ENCODE results near the gene GTF2H4.
"Not testable (repeated sequence)": the region's sequence is repeated elsewhere in the genome, so short reads cannot be mapped to it uniquely, and the experiment has no call there.

GTF2H4 gene

DNA sequence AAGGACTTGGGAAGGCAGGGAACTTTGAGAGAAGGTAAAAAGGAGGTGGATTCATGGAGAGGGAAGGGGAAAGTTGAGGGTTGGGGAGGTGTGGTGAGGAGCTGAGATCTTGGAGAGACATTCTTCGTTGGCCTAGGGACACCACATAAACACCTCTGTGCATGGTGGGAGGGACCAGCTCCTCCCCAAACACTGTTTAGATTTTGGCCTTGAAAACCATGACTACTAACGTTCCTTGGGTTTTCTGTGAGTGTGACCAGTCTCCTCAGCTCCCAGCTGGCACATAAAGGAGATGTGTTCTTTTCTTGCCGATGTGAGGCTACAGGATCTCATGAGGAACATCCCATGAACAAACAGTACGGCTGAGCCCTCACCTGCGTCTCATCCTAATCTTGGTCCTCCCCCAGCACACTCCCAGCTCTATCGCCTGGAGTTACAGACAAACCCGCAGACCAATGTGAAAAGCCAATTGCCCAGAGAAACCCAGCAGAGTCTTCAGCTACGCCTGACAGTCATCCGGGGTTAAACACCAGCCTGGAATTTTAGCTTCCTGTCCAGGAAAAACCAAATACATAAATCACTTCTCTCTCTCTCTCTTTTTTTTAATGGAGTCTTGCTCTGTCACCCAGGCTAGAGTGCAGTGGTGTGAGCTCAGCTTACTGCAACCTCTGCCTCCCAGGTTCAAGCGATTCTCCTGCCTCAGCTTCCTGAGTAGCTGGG, 45.7 kb upstream of the GTF2H4 start:
- Histone ChIP-seq H2AFZ (ENCODE audit: low read depth, low read length, severe bottlenecking) (no peak overlapping the region), H3K36me3 (ENCODE audit: low read length) (no peaks in the 10 kb centered on the region), H3K9me3 (ENCODE audit: insufficient read depth, low read length) (peaks cover 8% of the 10 kb centered on the region; the same call in 1 of the 2 replicates), H3K79me2 (ENCODE audit: insufficient read depth, low read length) (no peaks in the 10 kb centered on the region), H3K4me3 (ENCODE audit: insufficient read depth, low read length, poor library complexity, severe bottlenecking) (no peak overlapping the region), H3F3A (ENCODE audit: insufficient read depth) (no peaks in the 10 kb centered on the region), H3K27ac (ENCODE audit: low read depth, low read length) (no peak overlapping the region), H3K27me3 (ENCODE audit: low read length) (no peaks in the 10 kb centered on the region), H3K9ac (ENCODE audit: low read length) (no peak overlapping the region), H3K4me2 (ENCODE audit: low read depth, low read length, poor library complexity, severe bottlenecking) (no peak overlapping the region), H4K20me1 (ENCODE audit: low read depth, low read length) (no peaks in the 10 kb centered on the region), H3K9me2 (replicated peaks; ENCODE audit: insufficient read depth, low read length) (no peaks in the 10 kb centered on the region)
- TF ChIP-seq CTCF (IDR thresholded peaks at IDR 0.05; ENCODE audit: insufficient read depth, low read length, poor library complexity, severe bottlenecking): no peak
- TF ChIP-seq EZH2phosphoT487 (conservative IDR thresholded peaks at IDR 0.05; ENCODE audit: low read length): no peak

GRCh38 chr6:30864325-30864724, 43.7 kb upstream of the GTF2H4 start:
- Histone ChIP-seq H4K20me1 (ENCODE audit: low read depth, low read length) (no peaks in the 10 kb centered on the region), H3K79me2 (ENCODE audit: insufficient read depth, low read length) (no peaks in the 10 kb centered on the region), H3K27ac (ENCODE audit: low read depth, low read length) (no peak overlapping the region), H3K9ac (ENCODE audit: low read length) (no peak overlapping the region), H3K9me3 (ENCODE audit: insufficient read depth, low read length) (peaks cover 8% of the 10 kb centered on the region; the same call in 1 of the 2 replicates), H3K9me2 (replicated peaks; ENCODE audit: insufficient read depth, low read length) (no peaks in the 10 kb centered on the region), H3F3A (ENCODE audit: insufficient read depth) (no peaks in the 10 kb centered on the region), H3K4me2 (ENCODE audit: low read depth, low read length, poor library complexity, severe bottlenecking) (no peak overlapping the region), H3K27me3 (ENCODE audit: low read length) (no peaks in the 10 kb centered on the region), H3K4me3 (ENCODE audit: insufficient read depth, low read length, poor library complexity, severe bottlenecking) (no peak overlapping the region), H3K36me3 (ENCODE audit: low read length) (no peaks in the 10 kb centered on the region), H2AFZ (ENCODE audit: low read depth, low read length, severe bottlenecking) (no peak overlapping the region)
- TF ChIP-seq CTCF (IDR thresholded peaks at IDR 0.05; ENCODE audit: insufficient read depth, low read length, poor library complexity, severe bottlenecking) (no peak), EZH2phosphoT487 (conservative IDR thresholded peaks at IDR 0.05; ENCODE audit: low read length) (no peak)

GRCh38 chr6:30869241-30869749, 38.7 kb upstream of the GTF2H4 start:
- H3K4me3 ChIP-seq (ENCODE audit: insufficient read depth, low read length, poor library complexity, severe bottlenecking); H3K27me3 ChIP-seq (ENCODE audit: low read length): not testable (repeated sequence)

GRCh38 chr6:30870546-30870945, 37.5 kb upstream of the GTF2H4 start:
- H3K4me3 ChIP-seq (ENCODE audit: insufficient read depth, low read length, poor library complexity, severe bottlenecking): no peak overlapping the region
- no peak overlapping the region for H3K4me2 ChIP-seq (ENCODE audit: low read depth, low read length, poor library complexity, severe bottlenecking)
- no peak overlapping the region for H3K9ac ChIP-seq (ENCODE audit: low read length)
- H3K9me2 ChIP-seq (replicated peaks; ENCODE audit: insufficient read depth, low read length): no peaks in the 10 kb centered on the region
- H3K27ac ChIP-seq (ENCODE audit: low read depth, low read length): no peak overlapping the region
- no peaks in the 10 kb centered on the region for H3K27me3 ChIP-seq (ENCODE audit: low read length)
- TF ChIP-seq CTCF (IDR thresholded peaks at IDR 0.05; ENCODE audit: insufficient read depth, low read length, poor library complexity, severe bottlenecking): no peak
- TF ChIP-seq EZH2phosphoT487 (conservative IDR thresholded peaks at IDR 0.05; ENCODE audit: low read length): no peak
- no peaks in the 10 kb centered on the region for H4K20me1 ChIP-seq (ENCODE audit: low read depth, low read length)
- H3K9me3 ChIP-seq (ENCODE audit: insufficient read depth, low read length): peaks cover 18% of the 10 kb centered on the region; the same call in 1 of the 2 replicates
- no peak overlapping the region for H2AFZ ChIP-seq (ENCODE audit: low read depth, low read length, severe bottlenecking)
- H3K79me2 ChIP-seq (ENCODE audit: insufficient read depth, low read length): no peaks in the 10 kb centered on the region
- no peaks in the 10 kb centered on the region for H3K36me3 ChIP-seq (ENCODE audit: low read length)
- H3F3A ChIP-seq (ENCODE audit: insufficient read depth): no peaks in the 10 kb centered on the region

More at GRCh38 chr6:30869241-30869749, 38.7 kb upstream of the GTF2H4 start:
- H3K9me3 ChIP-seq (ENCODE audit: insufficient read depth, low read length): peaks cover 18% of the 10 kb centered on the region; the same call in 1 of the 2 replicates
- not testable (repeated sequence) for H3K79me2 ChIP-seq (ENCODE audit: insufficient read depth, low read length); H3F3A ChIP-seq (ENCODE audit: insufficient read depth); H3K4me2 ChIP-seq (ENCODE audit: low read depth, low read length, poor library complexity, severe bottlenecking); H3K9me2 ChIP-seq (replicated peaks; ENCODE audit: insufficient read depth, low read length); H2AFZ ChIP-seq (ENCODE audit: low read depth, low read length, severe bottlenecking); H4K20me1 ChIP-seq (ENCODE audit: low read depth, low read length); H3K9ac ChIP-seq (ENCODE audit: low read length); H3K27ac ChIP-seq (ENCODE audit: low read depth, low read length); H3K36me3 ChIP-seq (ENCODE audit: low read length)

All from SU-DHL-6 (cell line).